SW480 (cell line): Measurements from ENCODE around the gene CRACR2A.

Source experiments
- DNase-seq: peaks from one replicate; pipeline ENCODE4 v3.0.0-alpha.2; 2016; ENCODE audit warnings: low spot score

The CRACR2A gene, protein sequence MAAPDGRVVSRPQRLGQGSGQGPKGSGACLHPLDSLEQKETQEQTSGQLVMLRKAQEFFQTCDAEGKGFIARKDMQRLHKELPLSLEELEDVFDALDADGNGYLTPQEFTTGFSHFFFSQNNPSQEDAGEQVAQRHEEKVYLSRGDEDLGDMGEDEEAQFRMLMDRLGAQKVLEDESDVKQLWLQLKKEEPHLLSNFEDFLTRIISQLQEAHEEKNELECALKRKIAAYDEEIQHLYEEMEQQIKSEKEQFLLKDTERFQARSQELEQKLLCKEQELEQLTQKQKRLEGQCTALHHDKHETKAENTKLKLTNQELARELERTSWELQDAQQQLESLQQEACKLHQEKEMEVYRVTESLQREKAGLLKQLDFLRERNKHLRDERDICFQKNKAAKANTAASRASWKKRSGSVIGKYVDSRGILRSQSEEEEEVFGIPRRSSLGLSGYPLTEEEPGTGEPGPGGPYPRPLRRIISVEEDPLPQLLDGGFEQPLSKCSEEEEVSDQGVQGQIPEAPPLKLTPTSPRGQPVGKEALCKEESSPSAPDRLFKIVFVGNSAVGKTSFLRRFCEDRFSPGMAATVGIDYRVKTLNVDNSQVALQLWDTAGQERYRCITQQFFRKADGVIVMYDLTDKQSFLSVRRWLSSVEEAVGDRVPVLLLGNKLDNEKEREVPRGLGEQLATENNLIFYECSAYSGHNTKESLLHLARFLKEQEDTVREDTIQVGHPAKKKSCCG

DNA sequence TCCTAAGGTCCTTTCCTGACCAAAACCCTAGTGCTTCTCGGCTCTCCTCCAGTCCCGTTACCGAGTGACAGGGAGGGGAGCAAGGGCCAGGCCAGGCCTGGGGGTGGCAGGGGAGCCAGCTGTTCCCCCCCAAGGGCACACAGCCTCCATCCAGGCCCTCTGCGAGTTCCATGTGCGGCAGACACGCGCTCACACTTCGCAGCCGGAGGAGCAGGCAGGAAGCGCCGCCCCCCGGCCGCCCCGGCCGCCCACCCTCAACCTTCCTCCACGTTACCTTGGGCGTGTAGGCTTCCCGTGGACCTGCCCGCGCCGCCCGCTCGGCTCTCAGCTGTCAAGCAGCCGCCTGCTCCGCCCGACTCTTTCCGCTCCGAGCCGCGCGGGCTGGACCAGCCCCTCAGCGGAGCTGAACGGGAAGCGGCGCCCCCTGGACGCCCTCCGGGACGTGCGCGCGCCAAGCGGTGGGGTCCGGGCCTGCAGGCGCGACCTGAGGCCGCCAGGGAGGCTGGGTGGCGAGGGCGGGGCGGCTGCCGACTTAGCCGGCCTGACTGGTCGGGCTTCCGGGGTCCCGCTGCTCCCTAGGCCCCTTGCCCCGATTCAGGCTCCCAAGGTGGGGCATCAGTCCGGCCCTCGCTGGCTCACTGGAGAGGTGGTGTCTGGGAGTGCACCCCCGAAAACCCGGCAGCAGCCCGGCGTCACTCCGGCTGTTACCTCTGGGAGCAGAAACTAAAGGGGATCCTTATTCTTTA is at the start of gene CRACR2A:
Gene CRACR2A, minus strand, starts transcription at position 369 of the 746 bp plus-strand sequence. CDS start 56,110 bp downstream, outside the sequence.
- DNase-seq: peak; percentile 83

DNA sequence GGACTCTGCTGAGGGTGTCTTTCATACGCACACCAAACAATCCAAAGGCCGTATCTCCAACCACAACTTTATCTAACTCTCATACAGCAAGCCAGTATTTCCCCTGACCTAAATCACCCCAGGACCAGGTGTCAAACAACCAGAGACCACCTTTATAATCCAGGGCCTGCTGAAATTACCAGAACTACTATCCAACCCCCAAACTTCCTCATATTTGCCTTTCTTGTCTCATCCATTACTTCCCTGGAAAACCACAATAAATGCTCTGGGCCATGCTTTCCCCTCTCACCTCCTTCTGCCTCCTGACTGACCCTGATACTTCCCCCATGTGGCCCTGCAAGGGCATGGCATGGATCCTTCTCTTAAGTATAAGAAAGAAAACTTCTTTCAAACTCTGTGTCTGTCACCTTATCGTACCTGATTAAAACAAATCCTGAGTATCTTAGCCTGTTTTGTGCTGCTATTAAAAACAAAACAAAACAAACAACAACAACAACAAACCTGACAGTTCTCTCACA is 44.7 kb upstream of the CRACR2A start:
- DNase-seq: no peak

DNA sequence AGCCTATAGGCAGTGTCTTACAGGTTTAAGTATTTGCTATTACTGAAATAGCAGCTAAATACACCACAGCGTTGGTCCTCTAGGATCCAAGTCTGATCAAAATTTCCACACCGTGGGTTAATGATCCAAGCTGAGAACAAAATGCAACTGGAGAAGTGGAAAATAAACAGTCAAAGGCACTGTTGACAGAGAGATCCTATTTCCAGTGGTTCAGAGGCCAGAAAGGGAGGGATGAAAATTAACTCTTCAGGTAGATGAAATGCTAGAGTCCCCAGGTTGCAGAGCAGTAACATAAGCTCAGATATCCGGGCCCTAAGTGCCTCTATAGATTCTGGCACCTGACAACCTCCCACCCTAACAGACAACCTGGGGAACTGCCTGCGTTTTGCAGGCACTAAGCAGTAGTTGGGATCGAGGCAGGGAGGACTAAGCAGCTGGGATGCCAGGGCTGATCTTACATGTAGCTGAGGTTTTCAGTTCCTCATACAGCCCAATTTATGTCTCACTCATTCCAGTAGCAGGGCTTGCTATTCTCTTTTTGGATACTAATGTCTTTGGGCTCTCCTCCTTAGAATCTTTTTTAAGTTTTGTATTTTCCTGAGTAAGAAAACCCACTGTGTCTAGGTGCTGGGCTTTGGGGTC is 42.7 kb upstream of the CRACR2A start:
- no peak for DNase-seq

DNA sequence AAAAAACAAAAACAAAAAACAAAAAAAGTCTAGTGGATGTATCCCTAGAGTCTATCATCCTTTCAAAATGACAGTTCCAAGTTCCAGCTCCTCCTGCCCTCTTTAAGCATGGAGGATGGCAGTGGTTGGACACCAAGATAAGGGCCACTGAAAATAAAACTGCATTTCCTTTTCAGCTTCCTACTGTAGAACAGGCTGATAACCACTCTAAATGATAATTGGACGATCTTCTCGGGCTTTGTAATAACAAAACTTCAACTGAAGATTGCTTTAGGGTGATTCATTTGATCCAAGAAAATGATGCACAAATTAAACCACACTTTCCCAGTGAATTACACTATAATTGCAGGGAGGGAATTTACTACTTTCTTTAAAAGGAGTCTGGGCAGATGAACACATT is 42.2 kb upstream of the CRACR2A start:
- DNase-seq: no peak

DNA sequence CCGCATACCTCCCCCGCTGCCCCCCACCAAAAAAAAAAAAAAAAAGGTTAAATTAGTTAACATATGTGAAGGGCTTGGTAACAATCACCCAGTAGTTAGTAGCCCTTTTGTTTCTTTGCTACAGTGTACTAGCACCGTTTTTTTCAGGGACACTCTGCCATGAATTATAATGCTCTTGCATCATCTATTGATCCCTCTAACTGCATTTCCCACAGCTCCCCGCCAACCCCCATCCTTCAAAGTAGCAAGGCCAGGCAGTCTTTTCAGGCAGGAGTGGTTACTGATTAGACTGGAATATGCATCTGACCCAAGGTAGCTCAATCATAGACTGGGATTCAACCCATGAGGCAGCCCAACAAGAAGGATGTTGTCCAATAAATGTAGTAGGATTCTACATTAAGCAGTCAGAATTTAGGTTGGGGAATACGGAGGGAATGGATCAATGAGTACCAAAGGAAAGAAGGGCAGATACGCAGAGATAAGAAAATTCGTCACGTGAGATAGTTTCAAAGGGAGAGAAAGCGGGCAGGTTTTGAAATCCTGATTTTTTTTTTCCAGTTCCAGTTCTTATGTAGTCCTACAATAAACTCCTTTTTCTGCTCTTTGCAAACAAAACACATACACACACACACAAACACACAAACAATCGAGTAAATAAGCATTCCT is 39.8 kb upstream of the CRACR2A start:
- DNase-seq: no peak

- DNase-seq: no peak
Observed at GRCh38 chr12:3791256-3791874, 38.5 kb upstream of the CRACR2A start.

- DNase-seq: no peak
Observed at GRCh38 chr12:3790642-3791041, 37.7 kb upstream of the CRACR2A start.

GRCh38 chr12:3789838-3790237 is 36.9 kb upstream of the CRACR2A start:
- no peak for DNase-seq

GRCh38 chr12:3777206-3777809 is 24.4 kb upstream of the CRACR2A start:
- DNase-seq: peak; percentile 74

GRCh38 chr12:3775385-3776035 is 22.6 kb upstream of the CRACR2A start:
- no peak for DNase-seq

- no peak for DNase-seq
Observed at GRCh38 chr12:3772380-3772779, 19.5 kb upstream of the CRACR2A start.

DNA sequence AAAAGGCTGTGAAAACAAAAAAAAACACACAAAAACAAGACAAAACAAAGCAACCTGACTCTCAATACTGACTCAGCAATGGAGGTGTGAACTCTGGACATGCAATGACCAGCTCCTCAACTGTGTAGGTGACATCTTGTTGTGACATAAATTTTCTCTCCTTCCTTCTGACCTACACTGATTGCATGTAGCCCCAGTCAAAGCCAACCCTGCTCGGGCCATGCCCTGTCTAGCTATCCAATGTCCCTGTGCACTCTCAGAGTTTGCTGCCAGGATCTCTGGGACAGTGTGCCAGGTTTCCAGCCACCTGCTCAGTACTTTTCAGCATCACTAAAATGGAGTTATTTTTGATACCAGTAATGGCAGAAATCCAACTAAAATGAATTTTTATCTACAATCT is 18.9 kb upstream of the CRACR2A start:
- DNase-seq: no peak

DNA sequence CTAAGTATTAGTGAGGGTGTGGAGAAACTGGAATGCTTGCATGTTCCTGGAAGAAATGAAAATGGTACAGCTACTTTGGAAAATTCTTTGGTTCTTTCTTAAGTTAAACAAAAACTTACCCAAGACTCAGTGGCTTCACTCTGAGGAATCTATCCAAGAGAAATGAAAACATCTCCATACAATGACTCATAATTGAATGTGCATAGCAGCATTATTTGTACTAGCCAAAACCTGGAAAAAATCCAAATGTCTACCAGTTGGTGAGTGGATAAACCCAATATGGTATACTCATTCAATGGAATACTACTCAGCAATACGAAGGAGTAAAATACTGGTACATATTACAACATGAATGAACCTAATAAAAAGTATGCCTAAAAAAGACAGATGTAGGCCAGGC is 18.0 kb upstream of the CRACR2A start:
- no peak for DNase-seq

- no peak for DNase-seq
Observed at GRCh38 chr12:3768911-3769447, 16.1 kb upstream of the CRACR2A start.

DNA sequence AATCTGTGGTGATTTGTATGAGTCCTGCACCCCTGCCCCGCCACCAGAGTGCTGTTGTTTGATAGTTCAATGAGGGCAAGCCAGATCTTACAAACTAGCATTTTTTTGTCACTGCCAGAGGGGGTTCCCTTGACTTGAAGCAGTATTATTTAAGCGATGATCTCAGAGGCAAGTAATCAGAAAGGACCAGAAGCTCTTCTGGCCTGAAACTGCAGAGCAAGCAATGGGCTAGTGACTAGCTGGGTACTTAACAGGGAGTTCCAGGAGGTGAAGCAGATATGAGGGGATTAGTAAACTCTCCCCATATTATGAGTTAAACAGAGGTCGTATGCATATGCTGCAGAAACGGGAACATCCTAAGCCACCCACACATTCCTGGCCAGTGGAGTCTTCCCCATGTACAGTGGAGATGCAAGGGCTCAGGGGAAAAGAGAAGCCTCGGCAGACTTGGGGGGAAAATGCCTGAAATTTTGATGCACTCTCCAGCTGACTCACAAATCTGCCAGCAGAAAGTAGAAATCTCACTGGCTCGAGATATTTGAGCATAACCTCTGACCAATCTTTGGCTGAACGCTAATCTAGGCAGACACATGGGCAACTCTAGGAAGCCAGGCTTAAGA is 8.3 kb upstream of the CRACR2A start:
- no peak for DNase-seq

- no peak for DNase-seq
Observed at GRCh38 chr12:3759878-3760277, 7.0 kb upstream of the CRACR2A start.

- no peak for DNase-seq
Observed at GRCh38 chr12:3757261-3757660, 4.4 kb upstream of the CRACR2A start.

DNA sequence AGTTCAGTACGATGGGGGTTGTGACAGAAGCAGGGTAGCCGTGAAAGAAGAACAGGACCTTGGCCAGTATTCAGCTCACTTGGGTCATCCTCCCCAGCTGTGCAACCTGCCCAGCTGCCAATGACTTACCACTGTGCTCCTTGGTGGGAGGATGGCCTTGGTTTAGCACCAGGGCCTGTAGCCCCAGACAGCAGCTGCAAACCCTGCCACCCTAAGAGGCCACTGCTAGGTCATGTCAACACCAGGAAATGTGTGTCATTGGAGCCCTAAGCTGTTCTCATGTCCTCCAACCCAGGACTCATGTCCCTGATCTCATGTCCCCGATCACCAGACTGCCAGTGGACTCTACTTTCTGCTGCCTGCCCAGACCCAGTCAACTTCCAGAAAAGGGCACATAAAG is 3.0 kb upstream of the CRACR2A start:
- no peak for DNase-seq
